ENCODE results near the gene CACNA1I.

Gene CACNA1I

GRCh38 chr22:39597236-39597869, 26.8 kb downstream of the CACNA1I start:
- no peak for DNase-seq (ENCODE audit: low read depth)
- no peak overlapping the region for H3K4me3 ChIP-seq (ENCODE audit: low read length)
- TF ChIP-seq, protein P1, sequence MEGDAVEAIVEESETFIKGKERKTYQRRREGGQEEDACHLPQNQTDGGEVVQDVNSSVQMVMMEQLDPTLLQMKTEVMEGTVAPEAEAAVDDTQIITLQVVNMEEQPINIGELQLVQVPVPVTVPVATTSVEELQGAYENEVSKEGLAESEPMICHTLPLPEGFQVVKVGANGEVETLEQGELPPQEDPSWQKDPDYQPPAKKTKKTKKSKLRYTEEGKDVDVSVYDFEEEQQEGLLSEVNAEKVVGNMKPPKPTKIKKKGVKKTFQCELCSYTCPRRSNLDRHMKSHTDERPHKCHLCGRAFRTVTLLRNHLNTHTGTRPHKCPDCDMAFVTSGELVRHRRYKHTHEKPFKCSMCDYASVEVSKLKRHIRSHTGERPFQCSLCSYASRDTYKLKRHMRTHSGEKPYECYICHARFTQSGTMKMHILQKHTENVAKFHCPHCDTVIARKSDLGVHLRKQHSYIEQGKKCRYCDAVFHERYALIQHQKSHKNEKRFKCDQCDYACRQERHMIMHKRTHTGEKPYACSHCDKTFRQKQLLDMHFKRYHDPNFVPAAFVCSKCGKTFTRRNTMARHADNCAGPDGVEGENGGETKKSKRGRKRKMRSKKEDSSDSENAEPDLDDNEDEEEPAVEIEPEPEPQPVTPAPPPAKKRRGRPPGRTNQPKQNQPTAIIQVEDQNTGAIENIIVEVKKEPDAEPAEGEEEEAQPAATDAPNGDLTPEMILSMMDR (conservative IDR thresholded peaks at IDR 0.05; ENCODE audit: low read depth, low read length): no peak

- TF ChIP-seq, protein P1 (conservative IDR thresholded peaks at IDR 0.05; ENCODE audit: low read depth, low read length): no peak
- H3K4me3 ChIP-seq (ENCODE audit: low read length): no peak overlapping the region
These were observed 27.7 kb downstream of the CACNA1I start for GRCh38 chr22:39598017-39598965.

DNA sequence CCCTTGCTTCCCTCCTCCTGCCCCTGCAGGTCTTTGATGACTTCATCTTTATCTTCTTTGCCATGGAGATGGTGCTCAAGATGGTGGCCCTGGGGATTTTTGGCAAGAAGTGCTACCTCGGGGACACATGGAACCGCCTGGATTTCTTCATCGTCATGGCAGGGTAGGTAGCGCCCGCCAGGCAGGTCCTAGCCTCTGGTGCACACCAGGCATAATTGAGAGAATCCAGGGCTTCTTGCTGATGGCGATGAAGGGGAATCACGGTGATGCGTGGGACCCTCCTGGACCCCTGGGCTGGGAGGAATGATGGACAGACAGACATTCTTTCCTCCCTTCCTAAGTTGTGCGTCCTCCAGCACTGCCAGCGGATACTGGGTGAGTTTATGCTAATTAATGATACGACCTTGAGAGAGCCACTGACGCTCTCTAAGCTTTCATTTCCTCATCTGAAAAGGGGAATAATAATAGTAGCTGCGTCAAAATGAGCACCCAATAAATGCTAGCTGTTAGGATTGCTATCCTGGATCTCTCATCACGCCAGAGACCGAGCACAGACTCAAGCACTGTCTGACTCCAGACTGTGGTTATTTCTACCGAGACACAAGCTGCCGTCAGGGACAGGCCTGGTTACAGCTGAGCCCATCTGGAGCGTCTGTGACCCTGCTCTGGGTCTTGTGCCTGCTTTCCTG, 30.1 kb downstream of the CACNA1I start:
- no peak overlapping the region for H3K4me3 ChIP-seq (ENCODE audit: low read length)
- TF ChIP-seq, protein P1 (conservative IDR thresholded peaks at IDR 0.05; ENCODE audit: low read depth, low read length): no peak
- DNase-seq (ENCODE audit: low read depth): no peak

More at GRCh38 chr22:39598017-39598965, 27.7 kb downstream of the CACNA1I start:
- DNase-seq (ENCODE audit: low read depth): no peak

DNA sequence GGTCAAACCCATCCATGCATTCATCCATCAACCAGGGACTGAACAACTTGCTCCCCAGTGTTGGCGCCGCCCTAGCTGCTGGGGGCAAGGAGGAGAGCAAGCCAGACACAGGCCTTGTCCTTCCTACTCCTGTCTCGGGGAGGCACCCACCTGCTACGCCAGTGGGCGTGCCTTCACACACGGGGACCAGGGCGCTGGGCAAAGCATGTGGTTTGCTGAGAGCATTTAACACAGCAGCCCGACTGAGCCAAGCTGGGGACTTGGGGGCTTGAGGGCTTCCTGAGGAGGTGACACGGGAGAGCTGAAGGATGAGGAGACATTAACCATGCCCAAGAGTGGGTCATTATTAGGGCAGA, 30.6 kb downstream of the CACNA1I start:
- H3K4me3 ChIP-seq (ENCODE audit: low read length): no peak overlapping the region
- TF ChIP-seq, protein P1 (conservative IDR thresholded peaks at IDR 0.05; ENCODE audit: low read depth, low read length): no peak
- DNase-seq (ENCODE audit: low read depth): no peak

DNA sequence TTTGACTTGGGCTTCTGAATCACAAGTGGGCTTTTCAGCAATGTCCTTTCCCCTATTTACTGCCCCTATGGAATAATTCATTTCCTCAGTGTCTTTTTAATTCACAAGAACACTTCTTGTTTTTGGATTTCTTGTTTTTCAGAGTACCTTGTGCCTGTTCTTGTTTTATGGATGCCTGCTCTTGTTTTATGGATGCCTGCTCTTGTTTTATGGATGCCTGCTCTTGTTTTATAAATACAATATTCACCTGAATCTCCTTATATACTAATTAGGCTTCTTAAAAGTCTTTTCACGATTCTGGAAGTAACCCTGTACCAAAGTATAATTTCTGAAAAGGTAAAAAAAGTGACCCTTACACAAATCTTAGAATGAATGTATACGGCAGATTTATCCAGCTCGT, 32.8 kb downstream of the CACNA1I start:
- TF ChIP-seq, protein P1 (conservative IDR thresholded peaks at IDR 0.05; ENCODE audit: low read depth, low read length): no peak
- no peak overlapping the region for H3K4me3 ChIP-seq (ENCODE audit: low read length)
- no peak for DNase-seq (ENCODE audit: low read depth)

DNA sequence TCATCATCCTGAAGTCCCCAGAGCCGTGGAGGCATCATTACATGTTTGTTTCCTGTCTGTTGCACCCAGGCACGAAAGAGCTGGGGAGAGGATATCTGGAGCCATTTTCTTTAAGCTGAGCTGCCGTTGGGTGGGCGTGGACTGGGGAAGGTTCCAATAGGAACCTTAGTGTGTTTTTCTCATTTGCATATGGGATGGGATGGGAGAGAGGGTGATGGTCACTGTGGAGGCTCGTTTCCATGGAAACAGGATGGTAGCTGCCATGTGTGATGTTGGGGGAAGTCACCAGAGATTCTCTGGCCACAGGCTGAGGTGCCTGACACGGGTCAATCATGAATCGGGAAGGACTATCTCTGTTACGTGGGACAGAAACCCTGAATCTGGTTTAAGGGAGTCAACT, 39.7 kb downstream of the CACNA1I start:
- TF ChIP-seq, protein P1 (conservative IDR thresholded peaks at IDR 0.05; ENCODE audit: low read depth, low read length): no peak
- DNase-seq (ENCODE audit: low read depth): no peak
- no peak overlapping the region for H3K4me3 ChIP-seq (ENCODE audit: low read length)

Measured in retinal pigment epithelial cell (primary cell).